Hematopoietic multipotent progenitor cell (in vitro differentiated cells): Measurements from ENCODE around the gene MTREX. TPM values are rescaled to one million over a fixed set of nuclear protein-coding genes. Genes with fewer than 3 reads are reported as not detected.

Experiments used
- DNase-seq, 3 donors: peaks; one replicate each; pipeline ENCODE4 v3.0.0-alpha.2; 2011 to 2015; ENCODE audit warnings: low read depth in 2 of 3, low spot score in 2 of 3
- total RNA-seq: library from RNA; depleted of rRNA; stranded (reverse); fragments of >200 nt; gene quantifications from one replicate; pipeline ENCODE4 v1.2.3, GENCODE V29; 2012

Gene MTREX
- total RNA-seq, 1 donor, result 15.3 TPM

- peak in 1 of 3 donors; percentile 17 for DNase-seq
Measured at GRCh38 chr5:55372130-55372925, 64.5 kb downstream of the MTREX start.

DNA sequence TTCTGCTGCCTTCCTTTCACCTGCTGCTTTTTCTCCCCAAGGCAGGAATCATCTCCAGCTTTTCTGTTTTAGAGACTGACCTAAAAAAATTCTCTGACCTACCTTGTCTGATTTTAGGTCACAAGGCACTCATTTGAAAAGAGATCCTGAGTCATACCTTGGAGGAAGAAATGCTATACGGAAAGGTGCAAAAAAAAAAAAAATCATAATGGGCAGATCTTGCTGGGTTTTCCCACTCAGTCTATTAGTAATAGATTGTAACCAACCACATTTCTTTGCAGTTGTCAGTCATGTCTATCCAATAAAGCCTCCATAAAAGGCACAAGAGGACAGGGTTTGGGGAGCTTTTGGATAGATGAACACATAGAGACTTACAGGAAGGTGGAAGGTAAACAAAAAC, 70.0 kb downstream of the MTREX start:
- no peak for DNase-seq

GRCh38 chr5:55383254-55383653, 75.5 kb downstream of the MTREX start:
- peak in 1 of 3 donors; percentile 19 for DNase-seq

- DNase-seq, result no peak
Measured at GRCh38 chr5:55384072-55384471, 76.3 kb downstream of the MTREX start.

GRCh38 chr5:55385227-55385626, 77.4 kb downstream of the MTREX start:
- DNase-seq, result no peak

GRCh38 chr5:55385846-55386245, 78.1 kb downstream of the MTREX start:
- DNase-seq, result no peak

DNA sequence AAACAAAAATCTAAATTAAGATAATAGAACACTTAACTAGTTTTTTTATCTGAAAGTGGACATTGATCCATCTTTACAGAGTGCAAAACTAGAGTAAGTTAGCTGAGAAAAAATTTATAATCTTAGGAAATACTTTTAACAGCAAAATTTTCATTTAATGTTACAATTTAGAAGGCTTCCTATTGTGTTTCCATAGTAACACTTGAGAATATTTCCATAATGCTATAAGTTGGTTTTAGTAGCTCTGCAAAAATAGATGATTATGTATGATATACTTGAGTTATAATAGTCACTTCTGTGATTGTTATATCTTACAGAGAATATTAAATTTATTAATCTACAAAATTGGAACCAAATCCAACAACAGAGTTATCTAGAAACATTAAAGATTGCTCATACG, 78.6 kb downstream of the MTREX start:
- DNase-seq, result no peak

GRCh38 chr5:55387865-55388264, 80.1 kb downstream of the MTREX start:
- no peak for DNase-seq

- no peak for DNase-seq
Measured at GRCh38 chr5:55391707-55392106, 83.9 kb downstream of the MTREX start.

DNA sequence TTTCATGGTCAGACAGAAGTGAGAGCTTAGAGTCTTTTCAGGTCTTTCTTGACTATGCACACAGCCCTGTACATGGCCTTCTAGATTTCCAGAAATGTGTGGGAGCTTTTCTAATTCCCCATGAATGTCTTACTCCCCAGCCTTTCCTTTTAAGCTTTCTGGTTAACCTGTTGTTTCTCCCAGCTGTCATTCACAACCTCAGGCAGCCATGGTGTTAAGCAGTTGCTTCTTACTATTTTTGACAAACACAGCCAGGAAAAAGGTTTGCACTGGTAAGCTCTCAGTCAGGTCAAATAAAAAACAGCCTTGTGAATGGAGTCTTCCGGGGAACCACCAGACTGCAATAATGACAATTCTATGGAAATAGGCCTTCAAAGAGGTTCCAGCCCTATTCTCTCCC, 84.9 kb downstream of the MTREX start:
- no peak for DNase-seq

DNA sequence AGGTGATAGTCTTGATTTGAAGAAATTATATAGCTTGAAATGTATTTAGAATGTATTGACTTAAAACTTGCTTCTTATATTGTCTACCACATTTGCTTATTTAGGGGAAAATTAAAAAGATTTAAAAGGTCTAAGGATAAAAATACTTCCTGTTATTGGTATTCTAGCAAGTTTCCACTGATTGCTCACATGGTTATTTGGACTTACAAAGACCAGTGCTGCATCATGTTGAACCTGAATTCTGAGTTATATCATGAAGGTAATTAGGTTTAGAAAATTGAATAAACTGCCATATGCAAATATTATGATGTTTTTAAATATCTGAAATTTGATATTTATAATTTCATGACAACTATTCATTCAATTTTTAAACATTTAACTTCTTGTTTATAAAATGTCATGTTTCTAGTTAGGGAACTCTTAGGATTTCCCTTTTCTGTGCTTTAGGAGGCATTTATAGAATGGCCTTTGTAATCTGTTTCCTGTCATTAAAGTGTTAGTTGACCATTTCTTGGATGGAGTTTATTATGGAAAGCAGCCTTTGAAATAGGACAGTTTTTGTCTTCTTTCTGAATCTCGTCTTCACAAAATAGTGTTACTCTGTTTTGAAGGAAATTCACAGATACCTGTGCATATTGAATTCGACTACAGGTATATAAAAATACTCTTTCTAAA, 85.8 kb downstream of the MTREX start:
- DNase-seq, result no peak

GRCh38 chr5:55402199-55402598, 94.4 kb downstream of the MTREX start:
- no peak for DNase-seq

DNA sequence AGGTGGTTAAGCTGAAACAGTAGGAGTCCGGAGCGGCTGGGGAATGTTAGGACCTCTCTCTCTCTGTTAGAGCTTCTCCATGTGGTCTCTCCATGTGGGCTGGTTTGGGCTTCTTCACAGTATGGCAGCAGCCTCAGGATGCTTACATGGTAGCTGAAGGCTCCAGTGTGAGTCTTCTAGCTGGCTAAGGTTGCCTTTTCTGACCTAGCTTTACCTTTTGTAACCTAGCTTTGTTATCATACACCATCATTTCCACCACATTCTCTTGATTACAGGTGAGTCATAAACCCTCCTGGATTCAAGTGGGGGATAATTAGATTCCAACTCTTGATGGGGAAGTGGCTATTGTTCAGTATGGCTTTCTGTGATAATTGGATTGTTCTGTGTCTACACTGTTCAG, 98.5 kb downstream of the MTREX start:
- DNase-seq, result no peak

DNA sequence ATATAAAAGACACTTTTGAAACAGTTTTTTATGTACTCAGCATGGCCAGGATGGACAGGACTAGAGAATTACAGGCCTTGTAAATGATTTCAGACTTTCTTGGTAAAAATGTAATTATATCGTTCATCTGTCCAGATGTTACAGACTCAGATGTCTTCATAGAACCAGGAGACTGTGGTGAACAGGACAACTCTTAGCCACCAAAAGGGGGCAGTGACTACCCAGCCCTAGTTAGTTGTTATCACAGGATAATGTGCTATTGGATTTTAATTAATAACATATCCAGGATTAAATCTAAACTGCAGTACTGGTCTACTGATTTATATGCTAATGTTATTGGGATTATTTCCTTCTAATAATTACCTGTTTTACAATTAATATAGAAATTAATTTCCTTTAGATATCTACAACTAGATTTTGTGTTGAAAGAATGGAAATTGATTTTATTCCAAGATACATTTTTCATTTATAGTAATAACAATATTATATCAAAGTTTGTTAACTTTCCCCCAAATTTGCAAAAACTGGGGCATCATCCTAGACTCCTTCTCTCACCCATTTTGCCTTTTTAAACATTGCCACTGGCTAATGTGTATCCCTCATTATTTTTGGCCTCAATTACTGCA, 99.4 kb downstream of the MTREX start:
- DNase-seq, result peak in 2 of 3 donors; percentile 31 to 57

GRCh38 chr5:55407984-55408383, 100.2 kb downstream of the MTREX start:
- DNase-seq, result no peak

GRCh38 chr5:55409775-55410174, 102.0 kb downstream of the MTREX start:
- no peak for DNase-seq

DNA sequence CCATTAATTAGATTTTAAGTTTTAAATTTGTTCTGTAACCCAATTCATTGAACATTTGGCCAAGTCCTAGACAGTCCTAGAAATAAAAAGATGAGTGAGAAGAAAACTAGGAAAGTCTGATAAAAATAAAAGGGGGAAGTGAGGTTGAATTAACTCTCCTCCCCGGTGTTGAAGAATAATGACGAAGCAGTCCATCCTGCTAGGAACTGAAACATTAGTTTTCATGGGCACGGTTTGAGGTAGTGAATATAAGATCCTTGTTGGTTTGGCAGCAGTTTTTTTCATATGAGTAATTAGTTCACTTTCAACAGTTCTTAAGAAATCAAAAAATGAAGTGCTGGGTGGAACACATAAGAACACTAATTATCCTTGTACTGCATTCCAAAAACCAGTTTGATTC, 103.1 kb downstream of the MTREX start:
- peak in 1 of 3 donors; percentile 22 for DNase-seq

DNA sequence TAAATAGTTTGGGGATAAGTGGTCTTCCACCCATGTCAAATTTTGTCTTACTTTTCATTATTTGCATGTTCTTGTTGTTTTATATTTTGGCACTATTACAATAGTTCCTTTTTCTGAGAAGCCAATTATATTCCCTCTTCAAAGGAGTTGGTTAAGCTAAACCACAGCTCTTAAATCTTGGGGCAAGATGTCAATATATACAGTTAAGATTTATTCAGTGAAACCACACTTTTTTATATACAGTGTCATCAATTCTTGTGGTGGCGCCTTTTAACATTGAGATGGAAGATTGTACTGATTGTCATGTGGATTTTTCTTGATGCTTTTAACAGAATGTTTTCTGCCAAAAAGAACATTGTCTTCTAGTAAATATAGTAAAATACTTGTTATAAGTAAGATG, 104.1 kb downstream of the MTREX start:
- DNase-seq, result peak in 1 of 3 donors; percentile 43

- DNase-seq, result no peak
Measured at GRCh38 chr5:55413644-55414043, 105.9 kb downstream of the MTREX start.

GRCh38 chr5:55415071-55415470, 107.3 kb downstream of the MTREX start:
- DNase-seq, result no peak

DNA sequence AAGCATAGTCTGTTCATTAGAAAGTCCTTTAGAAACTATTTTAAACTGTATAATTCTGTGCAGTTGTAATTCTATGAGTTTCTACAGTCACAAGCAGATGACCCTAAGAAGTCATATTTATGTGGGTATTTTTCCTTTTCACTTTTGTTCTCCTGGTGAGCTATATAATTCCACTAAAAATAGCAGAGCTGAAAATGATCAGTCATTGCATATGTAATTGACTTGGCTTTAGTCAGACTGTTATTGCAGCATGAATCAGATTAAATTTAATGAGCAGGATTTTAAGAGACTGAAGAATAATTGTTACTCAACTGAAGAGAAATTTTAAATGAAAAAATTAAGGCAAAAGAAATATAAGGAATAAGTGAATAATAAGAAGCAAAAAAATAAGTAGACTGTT, 108.5 kb downstream of the MTREX start:
- DNase-seq, result no peak
